GM12891 (cell line): Measurements from ENCODE around the gene PSMD11.

Experiments
- DNase-seq: peaks from one replicate; pipeline ENCODE4 v3.0.0; 2011; ENCODE audit warnings: low spot score; ENCODE audit not compliant: insufficient read length
- FAIRE-seq: peaks from 2 replicates; lab custom pipeline; 2011; peaks lifted over from hg19 to GRCh38; lab: Jason Lieb, UNC
- PAX5 ChIP-seq: IDR thresholded peaks from 2 replicates; pipeline ENCODE4 v1.6.1; 2011; ENCODE audit warnings: low read length, moderate library complexity, mild to moderate bottlenecking; ENCODE audit not compliant: insufficient read depth, severe bottlenecking
- POLR2A ChIP-seq: IDR thresholded peaks from 2 replicates; pipeline ENCODE4 v1.6.1; 2011; ENCODE audit warnings: low read depth, low read length, control low read depth
- POLR2AphosphoS5 ChIP-seq: IDR thresholded peaks from 2 replicates; pipeline ENCODE4 v1.6.1; 2011; ENCODE audit warnings: low read depth, low read length, control low read depth
- POU2F2 ChIP-seq: IDR thresholded peaks from 2 replicates; pipeline ENCODE4 v1.6.1; 2011; ENCODE audit warnings: low read depth, mild to moderate bottlenecking, control low read depth, low read length, moderate library complexity
- SPI1 ChIP-seq: IDR thresholded peaks from 2 replicates; pipeline ENCODE4 v1.6.1; 2011; ENCODE audit warnings: low read depth, low read length, control low read depth
- TAF1 ChIP-seq: IDR thresholded peaks from 2 replicates; pipeline ENCODE4 v1.6.1; 2011; ENCODE audit warnings: low read depth, low read length, control low read depth

The PSMD11 gene

DNA sequence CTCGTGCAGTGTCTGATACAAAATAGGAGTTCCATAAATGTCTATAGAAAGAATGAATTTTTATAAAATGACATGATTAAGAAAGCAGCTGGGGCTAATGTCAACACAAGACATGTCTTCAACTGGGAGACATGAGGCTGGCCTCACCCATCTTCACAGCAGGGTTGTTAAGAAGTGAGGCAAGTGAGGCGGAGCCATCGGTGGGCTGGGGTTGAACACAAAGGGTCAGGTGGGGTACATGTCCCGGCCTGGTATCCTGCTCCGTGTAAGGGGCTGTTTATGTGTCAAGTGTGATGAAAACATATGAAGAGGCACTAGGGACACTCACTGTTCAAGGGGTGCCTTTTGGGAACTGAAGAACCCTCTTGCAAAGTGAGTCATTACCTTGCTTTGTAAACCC, 64.6 kb downstream of the PSMD11 start:
- no peak for DNase-seq
- FAIRE-seq = no peak
- no peak for TF ChIP-seq POLR2AphosphoS5
- no peak for TF ChIP-seq POU2F2
- TF ChIP-seq TAF1 = no peak
- no peak for TF ChIP-seq PAX5
- no peak for TF ChIP-seq POLR2A
- TF ChIP-seq SPI1 = no peak

GRCh38 chr17:32510466-32510865, 66.2 kb downstream of the PSMD11 start:
- FAIRE-seq (no peak), DNase-seq (no peak)
- TF ChIP-seq TAF1 (no peak), POLR2AphosphoS5 (no peak), POU2F2 (no peak), POLR2A (no peak), SPI1 (no peak), PAX5 (no peak)

- TF ChIP-seq PAX5 = no peak
- no peak for TF ChIP-seq TAF1
- TF ChIP-seq SPI1 = no peak
- TF ChIP-seq POLR2AphosphoS5 = no peak
- TF ChIP-seq POU2F2 = no peak
- no peak for TF ChIP-seq POLR2A
- FAIRE-seq (no peak), DNase-seq (no peak)
Measured at GRCh38 chr17:32512328-32512727, 68.0 kb downstream of the PSMD11 start.

GRCh38 chr17:32513579-32513978, 69.3 kb downstream of the PSMD11 start:
- DNase-seq = no peak
- no peak for FAIRE-seq
- TF ChIP-seq TAF1 (no peak), SPI1 (no peak), POLR2AphosphoS5 (no peak), POLR2A (no peak), POU2F2 (no peak), PAX5 (no peak)

DNA sequence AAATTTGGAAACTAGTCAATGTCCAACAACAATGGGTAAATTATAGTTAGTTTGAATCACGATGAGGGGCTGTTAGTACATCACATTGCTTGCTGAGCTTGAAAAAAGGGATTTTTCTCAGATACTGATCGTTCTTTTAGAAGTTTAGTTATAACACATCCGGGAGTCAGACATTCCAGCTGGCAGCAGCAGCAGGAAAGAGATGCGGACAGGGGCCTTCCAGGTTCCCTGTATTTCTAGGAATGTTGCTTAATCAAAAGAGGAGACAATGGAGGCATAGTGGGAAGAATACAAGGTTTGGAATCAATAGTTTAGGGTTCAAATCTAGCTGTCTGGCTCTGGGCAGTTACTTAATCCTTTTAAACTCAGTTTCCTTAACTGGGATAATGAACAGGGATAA, 70.3 kb downstream of the PSMD11 start:
- TF ChIP-seq POLR2AphosphoS5 (no peak), PAX5 (no peak), SPI1 (no peak), POU2F2 (no peak), TAF1 (no peak), POLR2A (no peak)
- FAIRE-seq (peak; percentile 5), DNase-seq (no peak)

DNA sequence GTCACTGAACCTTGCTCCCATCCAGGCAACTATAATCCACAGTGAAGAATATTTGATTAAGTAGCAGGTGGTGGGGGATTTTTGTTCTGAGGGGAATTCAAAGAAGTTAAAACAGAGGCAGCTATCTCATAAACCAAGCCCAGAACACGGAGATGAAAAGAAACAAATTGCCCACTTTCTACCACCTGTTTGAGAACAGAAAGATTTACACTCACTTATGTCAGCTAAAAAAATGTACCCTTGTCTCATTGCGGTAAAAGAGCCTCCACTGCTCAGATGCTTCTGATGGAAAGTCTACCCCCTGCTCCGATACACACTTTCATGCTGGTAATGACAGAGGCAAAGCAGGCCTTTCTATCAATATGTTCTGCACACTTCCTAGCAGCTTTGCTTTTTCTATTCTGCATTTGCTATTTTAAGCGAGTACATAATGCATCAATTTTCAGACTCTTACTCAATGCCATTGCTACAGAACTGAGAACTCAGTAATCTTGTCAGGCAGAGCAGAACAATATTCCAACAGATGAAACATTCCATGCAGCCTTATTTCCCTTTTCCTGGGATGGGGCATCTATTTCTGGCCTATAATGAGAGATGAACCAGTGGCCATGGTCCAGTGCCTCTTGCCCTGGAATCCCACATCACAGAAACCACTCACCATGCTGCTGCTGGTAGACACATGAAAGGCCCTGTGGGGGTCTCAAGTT, 71.5 kb downstream of the PSMD11 start:
- TF ChIP-seq SPI1 = peak; percentile 75
- 0 out of 2 replicates have a peak, but pooled peaks have one; percentile 33 for TF ChIP-seq POLR2A
- no peak for TF ChIP-seq PAX5
- TF ChIP-seq POU2F2 = no peak
- FAIRE-seq = peak; percentile 97
- DNase-seq = no peak

DNA sequence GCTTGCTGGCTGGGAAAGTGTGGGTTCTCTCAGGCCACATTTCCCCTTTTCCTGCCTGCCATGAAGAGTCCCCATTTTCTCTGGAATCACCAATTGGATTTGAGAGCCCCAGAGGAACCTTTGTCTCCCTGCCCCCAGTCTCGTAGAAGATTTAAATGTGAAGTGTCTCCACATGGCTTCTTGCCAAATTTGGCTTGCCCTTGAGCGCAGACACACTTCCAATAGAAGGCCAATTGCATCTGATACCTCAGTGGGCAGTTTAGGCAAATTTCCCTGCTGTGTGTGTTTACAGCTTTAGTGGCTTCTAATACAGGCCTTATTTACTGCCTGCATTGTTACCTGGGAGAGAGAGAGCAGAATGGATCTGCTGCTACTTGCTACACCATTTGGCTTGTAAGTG, 72.1 kb downstream of the PSMD11 start:
- no peak for TF ChIP-seq POLR2A
- TF ChIP-seq POU2F2 = peak; percentile 62
- no peak for TF ChIP-seq POLR2AphosphoS5
- no peak for FAIRE-seq
- no peak for DNase-seq

DNA sequence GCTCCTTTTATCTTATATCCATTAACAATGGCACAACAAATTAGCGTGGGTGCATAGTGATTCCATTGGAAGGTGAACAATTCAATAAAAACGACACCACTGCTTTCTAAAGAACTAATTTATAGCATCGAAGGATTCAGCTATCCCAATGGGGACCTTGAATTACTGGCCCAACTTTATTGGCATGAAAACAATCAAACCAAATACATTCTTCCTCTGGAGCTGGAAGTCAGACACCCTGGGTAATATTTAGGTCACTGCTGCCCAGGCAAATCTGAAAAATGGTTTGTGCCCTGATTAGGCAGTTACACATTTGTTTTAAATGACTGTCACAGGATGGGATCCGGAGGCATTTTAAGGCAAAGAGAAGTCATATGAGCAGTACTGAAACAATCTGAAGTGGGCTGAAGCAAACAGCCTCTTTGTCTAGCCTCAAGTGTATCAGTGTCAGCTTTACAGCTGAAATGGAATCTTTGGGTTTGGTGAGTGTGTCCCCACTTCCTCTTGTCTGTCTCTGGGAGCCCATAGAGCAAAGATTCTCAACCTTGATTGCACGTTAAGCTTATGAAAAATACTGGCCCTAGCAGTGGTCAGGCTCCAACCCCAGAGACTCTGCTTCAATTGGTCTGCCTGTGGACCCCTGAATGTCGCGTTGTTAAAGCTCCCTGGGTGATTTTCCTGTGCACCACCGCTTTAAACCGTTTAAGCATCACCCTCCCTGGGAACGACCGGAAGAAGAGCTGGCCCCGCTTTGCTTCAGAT, 72.8 kb downstream of the PSMD11 start:
- peak; percentile 53; the same call in 1 of the 2 replicates for TF ChIP-seq POLR2AphosphoS5
- TF ChIP-seq TAF1 = 0 out of 2 replicates have a peak, but pooled peaks have one; percentile 28
- no peak for TF ChIP-seq POU2F2
- TF ChIP-seq POLR2A = peak; percentile 45
- peak; percentile 94 for TF ChIP-seq SPI1
- no peak for TF ChIP-seq PAX5
- DNase-seq (no peak), FAIRE-seq (peak; percentile 96)

- no peak for TF ChIP-seq PAX5
- no peak for TF ChIP-seq POU2F2
- TF ChIP-seq TAF1 = no peak
- no peak for TF ChIP-seq SPI1
- TF ChIP-seq POLR2AphosphoS5 = no peak
- TF ChIP-seq POLR2A = no peak
- peak; percentile 26 for FAIRE-seq
- no peak for DNase-seq
Measured at GRCh38 chr17:32517982-32518381, 73.7 kb downstream of the PSMD11 start.
